Hindlimb muscle (tissue), 1 donor: ENCODE data around the gene FRY. TPM values are rescaled to one million over a fixed set of nuclear protein-coding genes. Genes with fewer than 3 reads are reported as not detected.
"Not testable (repeated sequence)": the region's sequence is repeated elsewhere in the genome, so short reads cannot be mapped to it uniquely, and the experiment has no call there.

Source experiments
- DNase-seq: peaks from one replicate; pipeline ENCODE4 v3.0.0-alpha.2; 2013
- polyA plus RNA-seq: library from polyadenylated mRNA; unstranded; fragments of 120-200 nt; gene quantifications from one replicate; pipeline ENCODE4 v1.2.1, GENCODE V29; 2013; ENCODE audit not compliant: insufficient read length

FRY gene
- polyA plus RNA-seq, 1 donor = 65.2 TPM

GRCh38 chr13:32044446-32044845, 12.9 kb downstream of the FRY start:
- DNase-seq = no peak

GRCh38 chr13:32045537-32045936, 14.0 kb downstream of the FRY start:
- no peak for DNase-seq

GRCh38 chr13:32045982-32046785, 14.6 kb downstream of the FRY start:
- no peak for DNase-seq

- no peak for DNase-seq
Observed at GRCh38 chr13:32047088-32047487, 15.5 kb downstream of the FRY start.

- no peak for DNase-seq
Observed at GRCh38 chr13:32047793-32048192, 16.2 kb downstream of the FRY start.

- no peak for DNase-seq
Observed at GRCh38 chr13:32048816-32049215, 17.2 kb downstream of the FRY start.

GRCh38 chr13:32051156-32051555, 19.6 kb downstream of the FRY start:
- DNase-seq = no peak

- no peak for DNase-seq
Observed at GRCh38 chr13:32056316-32056715, 24.7 kb downstream of the FRY start.

- DNase-seq = not testable (repeated sequence)
Observed at GRCh38 chr13:32057325-32057724, 25.8 kb downstream of the FRY start.

GRCh38 chr13:32059511-32059984, 28.0 kb downstream of the FRY start:
- DNase-seq = no peak

- no peak for DNase-seq
Observed at GRCh38 chr13:32060401-32060878, 28.9 kb downstream of the FRY start.

- no peak for DNase-seq
Observed at GRCh38 chr13:32063619-32064233, 32.2 kb downstream of the FRY start.

- no peak for DNase-seq
Observed at GRCh38 chr13:32067149-32067961, 35.8 kb downstream of the FRY start.

- DNase-seq = no peak
Observed at GRCh38 chr13:32068255-32068654, 36.7 kb downstream of the FRY start.

GRCh38 chr13:32073180-32073864, 41.7 kb downstream of the FRY start:
- DNase-seq = no peak

GRCh38 chr13:32075170-32075851, 43.7 kb downstream of the FRY start:
- DNase-seq = no peak

- DNase-seq = no peak
Observed at GRCh38 chr13:32079587-32079986, 48.0 kb downstream of the FRY start.

GRCh38 chr13:32080328-32080744, 48.8 kb downstream of the FRY start:
- no peak for DNase-seq

- no peak for DNase-seq
Observed at GRCh38 chr13:32081591-32081990, 50.0 kb downstream of the FRY start.

GRCh38 chr13:32086366-32086765, 54.8 kb downstream of the FRY start:
- peak; percentile 43 for DNase-seq

- no peak for DNase-seq
Observed at GRCh38 chr13:32086791-32087441, 55.3 kb downstream of the FRY start.
